Measurements from ENCODE around the gene OR10V1.

DNA sequence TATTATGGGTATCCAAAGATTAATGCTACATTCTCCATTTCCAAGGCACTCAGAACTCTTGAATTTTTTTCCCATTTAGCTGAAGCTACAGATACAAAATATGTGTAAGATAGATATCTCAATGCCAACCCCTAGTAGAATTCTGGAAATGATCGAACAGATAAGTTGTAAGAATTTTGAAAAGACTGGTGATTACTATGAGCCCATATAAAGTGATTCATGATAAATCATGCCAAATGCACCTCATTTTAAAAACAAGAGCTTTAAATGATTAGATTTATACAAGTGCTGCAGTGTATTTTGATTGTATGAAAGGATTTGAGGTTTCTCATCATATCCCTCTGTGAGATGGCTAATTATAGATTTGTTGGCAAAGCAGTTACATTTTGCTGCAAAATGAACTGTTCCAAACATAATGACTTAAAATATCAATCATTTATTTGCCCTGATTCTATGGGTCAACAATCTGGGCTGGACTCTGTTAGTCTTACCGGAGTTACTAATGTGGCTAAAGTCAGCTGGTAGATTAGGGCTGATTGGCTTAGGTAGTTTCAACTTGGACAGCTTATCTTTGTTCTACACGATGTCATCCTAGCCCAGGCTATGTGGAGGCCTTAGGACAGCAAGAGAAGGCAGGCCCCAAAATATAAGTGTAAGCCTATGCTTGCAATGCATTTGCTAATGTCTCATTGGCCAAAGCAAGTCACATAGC, 3.4 kb downstream of the OR10V1 start:
- TF ChIP-seq TAF1 (IDR thresholded peaks at IDR 0.05; ENCODE audit: borderline replicate concordance, insufficient read depth, low read length) (no peak), POLR2AphosphoS5 (IDR thresholded peaks at IDR 0.05; ENCODE audit: low read depth, low read length) (no peak)
- TF ChIP-seq, protein P1, sequence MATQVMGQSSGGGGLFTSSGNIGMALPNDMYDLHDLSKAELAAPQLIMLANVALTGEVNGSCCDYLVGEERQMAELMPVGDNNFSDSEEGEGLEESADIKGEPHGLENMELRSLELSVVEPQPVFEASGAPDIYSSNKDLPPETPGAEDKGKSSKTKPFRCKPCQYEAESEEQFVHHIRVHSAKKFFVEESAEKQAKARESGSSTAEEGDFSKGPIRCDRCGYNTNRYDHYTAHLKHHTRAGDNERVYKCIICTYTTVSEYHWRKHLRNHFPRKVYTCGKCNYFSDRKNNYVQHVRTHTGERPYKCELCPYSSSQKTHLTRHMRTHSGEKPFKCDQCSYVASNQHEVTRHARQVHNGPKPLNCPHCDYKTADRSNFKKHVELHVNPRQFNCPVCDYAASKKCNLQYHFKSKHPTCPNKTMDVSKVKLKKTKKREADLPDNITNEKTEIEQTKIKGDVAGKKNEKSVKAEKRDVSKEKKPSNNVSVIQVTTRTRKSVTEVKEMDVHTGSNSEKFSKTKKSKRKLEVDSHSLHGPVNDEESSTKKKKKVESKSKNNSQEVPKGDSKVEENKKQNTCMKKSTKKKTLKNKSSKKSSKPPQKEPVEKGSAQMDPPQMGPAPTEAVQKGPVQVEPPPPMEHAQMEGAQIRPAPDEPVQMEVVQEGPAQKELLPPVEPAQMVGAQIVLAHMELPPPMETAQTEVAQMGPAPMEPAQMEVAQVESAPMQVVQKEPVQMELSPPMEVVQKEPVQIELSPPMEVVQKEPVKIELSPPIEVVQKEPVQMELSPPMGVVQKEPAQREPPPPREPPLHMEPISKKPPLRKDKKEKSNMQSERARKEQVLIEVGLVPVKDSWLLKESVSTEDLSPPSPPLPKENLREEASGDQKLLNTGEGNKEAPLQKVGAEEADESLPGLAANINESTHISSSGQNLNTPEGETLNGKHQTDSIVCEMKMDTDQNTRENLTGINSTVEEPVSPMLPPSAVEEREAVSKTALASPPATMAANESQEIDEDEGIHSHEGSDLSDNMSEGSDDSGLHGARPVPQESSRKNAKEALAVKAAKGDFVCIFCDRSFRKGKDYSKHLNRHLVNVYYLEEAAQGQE (IDR thresholded peaks at IDR 0.05; ENCODE audit: insufficient read depth in 1 of 2, low read depth in 2 of 2, low read length in 2 of 2), result no peak

Data from PFSK-1 (cell line).